WTC11 (cell line): ENCODE results near the gene PLK2.

ENCODE experiments used
- TF ChIP-seq, protein P1 (sequence below): sonication (generic); formaldehyde crosslinking; IDR thresholded peaks from 2 replicates; pipeline ENCODE4 v1.8.0; 2022; ENCODE audit warnings: mild to moderate bottlenecking, missing genetic modification reagents
- TF ChIP-seq, protein P2 (sequence below): sonication (generic); formaldehyde crosslinking; IDR thresholded peaks from 2 replicates; pipeline ENCODE4 v1.8.1; 2022; ENCODE audit warnings: low read depth, missing genetic modification reagents, borderline replicate concordance
- TF ChIP-seq, protein P3 (sequence below): fragments of 200-600 bp; IDR thresholded peaks from 2 replicates; pipeline ENCODE4 v1.8.0; 2022; ENCODE audit warnings: antibody characterized with exemption
- TF ChIP-seq, protein P4 (sequence below): sonication (generic); formaldehyde crosslinking; IDR thresholded peaks from 2 replicates; pipeline ENCODE4 v1.8.0; 2022; ENCODE audit warnings: mild to moderate bottlenecking, missing genetic modification reagents
- TF ChIP-seq, protein P5 (sequence below): sonication (generic); formaldehyde crosslinking; IDR thresholded peaks from 2 replicates; pipeline ENCODE4 v1.8.1; 2022; ENCODE audit warnings: mild to moderate bottlenecking, missing genetic modification reagents, moderate library complexity, borderline replicate concordance
- TF ChIP-seq, protein P6 (sequence below): sonication (generic); formaldehyde crosslinking; IDR thresholded peaks from 2 replicates; pipeline ENCODE4 v1.8.1; 2022; ENCODE audit warnings: missing genetic modification reagents, borderline replicate concordance
- TF ChIP-seq, protein P7 (sequence below): sonication (generic); formaldehyde crosslinking; IDR thresholded peaks from 2 replicates; pipeline ENCODE4 v1.8.0; 2023; ENCODE audit warnings: missing genetic modification reagents

DNA sequence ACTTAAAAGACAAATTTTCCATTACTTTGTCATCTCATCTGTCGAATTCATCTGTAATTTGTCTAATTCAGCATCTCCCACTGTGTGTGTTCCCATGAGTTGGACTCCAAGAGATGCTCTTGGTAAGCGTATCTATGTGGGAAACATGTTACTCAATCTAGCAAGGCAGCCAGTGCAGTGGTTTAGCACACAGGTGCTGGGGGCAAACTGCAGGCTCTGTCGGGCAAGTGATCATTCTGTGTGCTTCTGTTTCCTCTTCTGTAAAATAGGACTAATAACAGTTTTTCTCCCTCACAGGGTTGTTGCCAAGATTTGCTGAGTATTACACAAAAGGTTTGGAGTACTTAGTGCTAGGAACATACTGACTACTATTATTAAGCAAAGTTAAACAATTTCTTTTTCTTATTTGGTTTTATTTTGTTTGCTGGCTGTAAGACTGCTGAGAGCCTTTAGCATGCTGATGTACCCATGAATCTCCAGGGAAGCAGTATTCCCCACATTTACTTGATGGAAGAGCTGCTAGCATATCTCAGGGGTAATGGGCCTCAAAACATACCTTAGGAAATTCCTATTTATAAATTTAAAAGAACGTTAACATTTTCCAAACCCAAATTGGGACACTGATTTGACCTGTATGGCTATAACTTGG, 30.6 kb upstream of the PLK2 start:
- TF ChIP-seq, protein P1, sequence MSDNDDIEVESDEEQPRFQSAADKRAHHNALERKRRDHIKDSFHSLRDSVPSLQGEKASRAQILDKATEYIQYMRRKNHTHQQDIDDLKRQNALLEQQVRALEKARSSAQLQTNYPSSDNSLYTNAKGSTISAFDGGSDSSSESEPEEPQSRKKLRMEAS (CRISPR knock-in tag), result no peak
- TF ChIP-seq, protein P2, sequence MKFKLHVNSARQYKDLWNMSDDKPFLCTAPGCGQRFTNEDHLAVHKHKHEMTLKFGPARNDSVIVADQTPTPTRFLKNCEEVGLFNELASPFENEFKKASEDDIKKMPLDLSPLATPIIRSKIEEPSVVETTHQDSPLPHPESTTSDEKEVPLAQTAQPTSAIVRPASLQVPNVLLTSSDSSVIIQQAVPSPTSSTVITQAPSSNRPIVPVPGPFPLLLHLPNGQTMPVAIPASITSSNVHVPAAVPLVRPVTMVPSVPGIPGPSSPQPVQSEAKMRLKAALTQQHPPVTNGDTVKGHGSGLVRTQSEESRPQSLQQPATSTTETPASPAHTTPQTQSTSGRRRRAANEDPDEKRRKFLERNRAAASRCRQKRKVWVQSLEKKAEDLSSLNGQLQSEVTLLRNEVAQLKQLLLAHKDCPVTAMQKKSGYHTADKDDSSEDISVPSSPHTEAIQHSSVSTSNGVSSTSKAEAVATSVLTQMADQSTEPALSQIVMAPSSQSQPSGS, result no peak
- TF ChIP-seq, protein P3, sequence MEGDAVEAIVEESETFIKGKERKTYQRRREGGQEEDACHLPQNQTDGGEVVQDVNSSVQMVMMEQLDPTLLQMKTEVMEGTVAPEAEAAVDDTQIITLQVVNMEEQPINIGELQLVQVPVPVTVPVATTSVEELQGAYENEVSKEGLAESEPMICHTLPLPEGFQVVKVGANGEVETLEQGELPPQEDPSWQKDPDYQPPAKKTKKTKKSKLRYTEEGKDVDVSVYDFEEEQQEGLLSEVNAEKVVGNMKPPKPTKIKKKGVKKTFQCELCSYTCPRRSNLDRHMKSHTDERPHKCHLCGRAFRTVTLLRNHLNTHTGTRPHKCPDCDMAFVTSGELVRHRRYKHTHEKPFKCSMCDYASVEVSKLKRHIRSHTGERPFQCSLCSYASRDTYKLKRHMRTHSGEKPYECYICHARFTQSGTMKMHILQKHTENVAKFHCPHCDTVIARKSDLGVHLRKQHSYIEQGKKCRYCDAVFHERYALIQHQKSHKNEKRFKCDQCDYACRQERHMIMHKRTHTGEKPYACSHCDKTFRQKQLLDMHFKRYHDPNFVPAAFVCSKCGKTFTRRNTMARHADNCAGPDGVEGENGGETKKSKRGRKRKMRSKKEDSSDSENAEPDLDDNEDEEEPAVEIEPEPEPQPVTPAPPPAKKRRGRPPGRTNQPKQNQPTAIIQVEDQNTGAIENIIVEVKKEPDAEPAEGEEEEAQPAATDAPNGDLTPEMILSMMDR, result no peak
- TF ChIP-seq, protein P4, sequence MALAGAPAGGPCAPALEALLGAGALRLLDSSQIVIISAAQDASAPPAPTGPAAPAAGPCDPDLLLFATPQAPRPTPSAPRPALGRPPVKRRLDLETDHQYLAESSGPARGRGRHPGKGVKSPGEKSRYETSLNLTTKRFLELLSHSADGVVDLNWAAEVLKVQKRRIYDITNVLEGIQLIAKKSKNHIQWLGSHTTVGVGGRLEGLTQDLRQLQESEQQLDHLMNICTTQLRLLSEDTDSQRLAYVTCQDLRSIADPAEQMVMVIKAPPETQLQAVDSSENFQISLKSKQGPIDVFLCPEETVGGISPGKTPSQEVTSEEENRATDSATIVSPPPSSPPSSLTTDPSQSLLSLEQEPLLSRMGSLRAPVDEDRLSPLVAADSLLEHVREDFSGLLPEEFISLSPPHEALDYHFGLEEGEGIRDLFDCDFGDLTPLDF (CRISPR knock-in tag), result no peak
- TF ChIP-seq, protein P5, sequence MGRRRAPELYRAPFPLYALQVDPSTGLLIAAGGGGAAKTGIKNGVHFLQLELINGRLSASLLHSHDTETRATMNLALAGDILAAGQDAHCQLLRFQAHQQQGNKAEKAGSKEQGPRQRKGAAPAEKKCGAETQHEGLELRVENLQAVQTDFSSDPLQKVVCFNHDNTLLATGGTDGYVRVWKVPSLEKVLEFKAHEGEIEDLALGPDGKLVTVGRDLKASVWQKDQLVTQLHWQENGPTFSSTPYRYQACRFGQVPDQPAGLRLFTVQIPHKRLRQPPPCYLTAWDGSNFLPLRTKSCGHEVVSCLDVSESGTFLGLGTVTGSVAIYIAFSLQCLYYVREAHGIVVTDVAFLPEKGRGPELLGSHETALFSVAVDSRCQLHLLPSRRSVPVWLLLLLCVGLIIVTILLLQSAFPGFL, result no peak
- TF ChIP-seq, protein P6, sequence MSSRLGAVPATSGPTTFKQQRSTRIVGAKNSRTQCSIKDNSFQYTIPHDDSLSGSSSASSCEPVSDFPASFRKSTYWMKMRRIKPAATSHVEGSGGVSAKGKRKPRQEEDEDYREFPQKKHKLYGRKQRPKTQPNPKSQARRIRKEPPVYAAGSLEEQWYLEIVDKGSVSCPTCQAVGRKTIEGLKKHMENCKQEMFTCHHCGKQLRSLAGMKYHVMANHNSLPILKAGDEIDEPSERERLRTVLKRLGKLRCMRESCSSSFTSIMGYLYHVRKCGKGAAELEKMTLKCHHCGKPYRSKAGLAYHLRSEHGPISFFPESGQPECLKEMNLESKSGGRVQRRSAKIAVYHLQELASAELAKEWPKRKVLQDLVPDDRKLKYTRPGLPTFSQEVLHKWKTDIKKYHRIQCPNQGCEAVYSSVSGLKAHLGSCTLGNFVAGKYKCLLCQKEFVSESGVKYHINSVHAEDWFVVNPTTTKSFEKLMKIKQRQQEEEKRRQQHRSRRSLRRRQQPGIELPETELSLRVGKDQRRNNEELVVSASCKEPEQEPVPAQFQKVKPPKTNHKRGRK (CRISPR knock-in tag), result no peak
- TF ChIP-seq, protein P7, sequence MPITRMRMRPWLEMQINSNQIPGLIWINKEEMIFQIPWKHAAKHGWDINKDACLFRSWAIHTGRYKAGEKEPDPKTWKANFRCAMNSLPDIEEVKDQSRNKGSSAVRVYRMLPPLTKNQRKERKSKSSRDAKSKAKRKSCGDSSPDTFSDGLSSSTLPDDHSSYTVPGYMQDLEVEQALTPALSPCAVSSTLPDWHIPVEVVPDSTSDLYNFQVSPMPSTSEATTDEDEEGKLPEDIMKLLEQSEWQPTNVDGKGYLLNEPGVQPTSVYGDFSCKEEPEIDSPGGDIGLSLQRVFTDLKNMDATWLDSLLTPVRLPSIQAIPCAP (CRISPR knock-in tag), result no peak
